ENCODE measurements around the gene HOOK1. TPM values are rescaled to one million over a fixed set of nuclear protein-coding genes. Genes with fewer than 3 reads are reported as not detected.

Gene HOOK1
- total and polyA plus RNA-seq, 2 of the 13 experiments (the other 11 are each of a cell fraction or from before 2014, with no cell fraction given) = 11.3 to 24.2 TPM

DNA sequence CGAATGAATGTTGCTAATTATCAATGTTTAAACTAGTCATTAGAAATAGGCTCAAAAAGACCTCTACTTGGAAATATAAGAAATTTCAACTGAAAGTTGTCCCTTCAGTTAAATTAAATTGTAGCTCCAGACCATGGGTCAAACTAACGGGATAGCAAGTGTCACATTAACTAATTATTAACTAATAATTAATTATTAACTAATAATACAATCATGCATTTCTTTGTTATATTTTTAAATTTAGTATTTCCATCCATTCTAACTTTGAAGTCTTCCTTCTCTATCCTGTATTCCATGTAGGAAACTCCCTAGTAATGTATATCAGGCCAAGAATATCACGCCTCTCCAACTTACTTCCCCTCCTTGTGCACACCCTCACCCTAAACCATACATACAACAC is 43.4 kb upstream of the HOOK1 start (continued):
- TF ChIP-seq, protein P1, sequence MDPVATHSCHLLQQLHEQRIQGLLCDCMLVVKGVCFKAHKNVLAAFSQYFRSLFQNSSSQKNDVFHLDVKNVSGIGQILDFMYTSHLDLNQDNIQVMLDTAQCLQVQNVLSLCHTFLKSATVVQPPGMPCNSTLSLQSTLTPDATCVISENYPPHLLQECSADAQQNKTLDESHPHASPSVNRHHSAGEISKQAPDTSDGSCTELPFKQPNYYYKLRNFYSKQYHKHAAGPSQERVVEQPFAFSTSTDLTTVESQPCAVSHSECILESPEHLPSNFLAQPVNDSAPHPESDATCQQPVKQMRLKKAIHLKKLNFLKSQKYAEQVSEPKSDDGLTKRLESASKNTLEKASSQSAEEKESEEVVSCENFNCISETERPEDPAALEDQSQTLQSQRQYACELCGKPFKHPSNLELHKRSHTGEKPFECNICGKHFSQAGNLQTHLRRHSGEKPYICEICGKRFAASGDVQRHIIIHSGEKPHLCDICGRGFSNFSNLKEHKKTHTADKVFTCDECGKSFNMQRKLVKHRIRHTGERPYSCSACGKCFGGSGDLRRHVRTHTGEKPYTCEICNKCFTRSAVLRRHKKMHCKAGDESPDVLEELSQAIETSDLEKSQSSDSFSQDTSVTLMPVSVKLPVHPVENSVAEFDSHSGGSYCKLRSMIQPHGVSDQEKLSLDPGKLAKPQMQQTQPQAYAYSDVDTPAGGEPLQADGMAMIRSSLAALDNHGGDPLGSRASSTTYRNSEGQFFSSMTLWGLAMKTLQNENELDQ (CRISPR knock-in tag; IDR thresholded peaks at IDR 0.05; ENCODE audit: borderline replicate concordance) = no peak
- TF ChIP-seq ZNF674 (CRISPR knock-in tag; IDR thresholded peaks at IDR 0.05; ENCODE audit: low read depth) (no peak), CCDC6 (CRISPR knock-in tag; IDR thresholded peaks at IDR 0.05) (no peak), HMG20B (CRISPR knock-in tag; conservative IDR thresholded peaks at IDR 0.05) (no peak), ZNF878 (CRISPR knock-in tag; IDR thresholded peaks at IDR 0.05) (no peak)

DNA sequence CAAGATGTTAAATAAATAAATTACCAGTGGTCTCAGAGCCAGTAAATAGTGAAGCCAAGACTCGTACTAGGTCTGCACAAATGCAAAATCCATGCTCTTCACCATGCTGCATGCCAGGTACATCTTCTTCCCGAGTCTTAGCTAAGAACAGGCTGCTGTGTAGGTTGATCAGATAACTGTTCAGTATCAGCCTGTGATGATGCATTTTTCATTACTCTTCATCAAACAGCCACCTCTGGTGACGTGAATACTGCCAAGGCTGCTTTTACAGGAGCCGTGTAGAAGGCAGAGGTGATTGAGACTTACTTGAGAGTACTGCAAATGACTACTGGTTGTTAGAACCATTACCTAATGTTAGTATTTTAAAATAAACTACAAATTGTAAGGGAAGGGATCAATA is 39.3 kb upstream of the HOOK1 start:
- no peak overlapping the region for H3K9ac ChIP-seq (ENCODE audit: insufficient read depth, low read depth, low read length)
- ChIA-PET CTCF (ENCODE audit: low intra/inter-chr PET ratio, low total read pairs) (no interaction called here), POLR2A (no interaction called here)
- H3K27me3 ChIP-seq (ENCODE audit: control insufficient read depth in 1 of 2, insufficient read depth in 2 of 2, low read length in 2 of 2) = no peaks in the 10 kb centered on the region
- H3K36me3 ChIP-seq (replicated peaks in 1 of 2; ENCODE audit: control insufficient read depth in 1 of 2, insufficient read depth in 2 of 2, low read length in 2 of 2) = no peaks in the 10 kb centered on the region
- FAIRE-seq (no peak), ATAC-seq (no peak), DNase-seq (ENCODE audit: low spot score) (no peak)
- H3K4me3 ChIP-seq (replicated peaks in 1 of 3; ENCODE audit: insufficient read depth in 1 of 3, low read depth in 2 of 3, low read length in 3 of 3) = no peak overlapping the region
- no peak overlapping the region for H3K4me2 ChIP-seq (ENCODE audit: low read depth, low read length)
- no peaks in the 10 kb centered on the region for H4K20me1 ChIP-seq (ENCODE audit: insufficient read depth, low read length)
- H3K4me1 ChIP-seq (ENCODE audit: insufficient read depth, low read length) = no peaks in the 10 kb centered on the region
- H3K9me3 ChIP-seq (ENCODE audit: low read length) = no peaks in the 10 kb centered on the region
- H2AFZ ChIP-seq (ENCODE audit: low read length) = no peak overlapping the region
- no TSS peak for BruUV-seq (replicated peaks)
- in situ Hi-C loops (cut with HindIII; ENCODE audit: extremely low pct_ligation_motif_present, low pct_unique_long_range_greater_than_20kb) (no loop called here), intact Hi-C loops (cut with micrococcal nuclease; ENCODE audit: unreplicated experiment) (no loop called here)
- 43% methylated on average over 4 of the region's 4 CpGs for WGBS (ENCODE audit: low lambda C conversion rate)
- H3K79me2 ChIP-seq (ENCODE audit: insufficient read depth, low read length) = no peaks in the 10 kb centered on the region
- no peak overlapping the region for H3K27ac ChIP-seq (ENCODE audit: extremely low read length, insufficient read depth, low read length)
- no peak for TF ChIP-seq HNRNPK (IDR thresholded peaks at IDR 0.05; ENCODE audit: low read depth, low read length, poor library complexity, severe bottlenecking)
- no peak for TF ChIP-seq ZNF256 (CRISPR knock-in tag; conservative IDR thresholded peaks at IDR 0.05)
- TF ChIP-seq, protein P2, sequence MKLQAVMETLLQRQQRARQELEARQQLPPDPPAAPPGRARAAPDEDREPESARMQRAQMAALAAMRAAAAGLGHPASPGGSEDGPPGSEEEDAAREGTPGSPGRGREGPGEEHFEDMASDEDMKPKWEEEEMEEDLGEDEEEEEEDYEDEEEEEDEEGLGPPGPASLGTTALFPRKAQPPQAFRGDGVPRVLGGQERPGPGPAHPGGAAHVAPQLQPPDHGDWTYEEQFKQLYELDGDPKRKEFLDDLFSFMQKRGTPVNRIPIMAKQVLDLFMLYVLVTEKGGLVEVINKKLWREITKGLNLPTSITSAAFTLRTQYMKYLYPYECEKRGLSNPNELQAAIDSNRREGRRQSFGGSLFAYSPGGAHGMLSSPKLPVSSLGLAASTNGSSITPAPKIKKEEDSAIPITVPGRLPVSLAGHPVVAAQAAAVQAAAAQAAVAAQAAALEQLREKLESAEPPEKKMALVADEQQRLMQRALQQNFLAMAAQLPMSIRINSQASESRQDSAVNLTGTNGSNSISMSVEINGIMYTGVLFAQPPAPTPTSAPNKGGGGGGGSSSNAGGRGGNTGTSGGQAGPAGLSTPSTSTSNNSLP (IDR thresholded peaks at IDR 0.05; ENCODE audit: low read depth, low read length) = no peak
- no peak for TF ChIP-seq IRF2 (CRISPR knock-in tag; IDR thresholded peaks at IDR 0.05)
- TF ChIP-seq ZNF235 (CRISPR knock-in tag; IDR thresholded peaks at IDR 0.05; ENCODE audit: borderline replicate concordance) = no peak
- TF ChIP-seq, protein P3, sequence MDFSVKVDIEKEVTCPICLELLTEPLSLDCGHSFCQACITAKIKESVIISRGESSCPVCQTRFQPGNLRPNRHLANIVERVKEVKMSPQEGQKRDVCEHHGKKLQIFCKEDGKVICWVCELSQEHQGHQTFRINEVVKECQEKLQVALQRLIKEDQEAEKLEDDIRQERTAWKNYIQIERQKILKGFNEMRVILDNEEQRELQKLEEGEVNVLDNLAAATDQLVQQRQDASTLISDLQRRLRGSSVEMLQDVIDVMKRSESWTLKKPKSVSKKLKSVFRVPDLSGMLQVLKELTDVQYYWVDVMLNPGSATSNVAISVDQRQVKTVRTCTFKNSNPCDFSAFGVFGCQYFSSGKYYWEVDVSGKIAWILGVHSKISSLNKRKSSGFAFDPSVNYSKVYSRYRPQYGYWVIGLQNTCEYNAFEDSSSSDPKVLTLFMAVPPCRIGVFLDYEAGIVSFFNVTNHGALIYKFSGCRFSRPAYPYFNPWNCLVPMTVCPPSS (IDR thresholded peaks at IDR 0.05) = no peak
- no peak for TF ChIP-seq TOPORS (CRISPR knock-in tag; IDR thresholded peaks at IDR 0.05)
- TF ChIP-seq, protein P4, sequence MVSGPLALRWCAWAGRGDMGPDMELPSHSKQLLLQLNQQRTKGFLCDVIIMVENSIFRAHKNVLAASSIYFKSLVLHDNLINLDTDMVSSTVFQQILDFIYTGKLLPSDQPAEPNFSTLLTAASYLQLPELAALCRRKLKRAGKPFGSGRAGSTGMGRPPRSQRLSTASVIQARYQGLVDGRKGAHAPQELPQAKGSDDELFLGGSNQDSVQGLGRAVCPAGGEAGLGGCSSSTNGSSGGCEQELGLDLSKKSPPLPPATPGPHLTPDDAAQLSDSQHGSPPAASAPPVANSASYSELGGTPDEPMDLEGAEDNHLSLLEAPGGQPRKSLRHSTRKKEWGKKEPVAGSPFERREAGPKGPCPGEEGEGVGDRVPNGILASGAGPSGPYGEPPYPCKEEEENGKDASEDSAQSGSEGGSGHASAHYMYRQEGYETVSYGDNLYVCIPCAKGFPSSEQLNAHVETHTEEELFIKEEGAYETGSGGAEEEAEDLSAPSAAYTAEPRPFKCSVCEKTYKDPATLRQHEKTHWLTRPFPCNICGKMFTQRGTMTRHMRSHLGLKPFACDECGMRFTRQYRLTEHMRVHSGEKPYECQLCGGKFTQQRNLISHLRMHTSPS (CRISPR knock-in tag; IDR thresholded peaks at IDR 0.05; ENCODE audit: low read depth) = no peak
- TF ChIP-seq, protein P5, sequence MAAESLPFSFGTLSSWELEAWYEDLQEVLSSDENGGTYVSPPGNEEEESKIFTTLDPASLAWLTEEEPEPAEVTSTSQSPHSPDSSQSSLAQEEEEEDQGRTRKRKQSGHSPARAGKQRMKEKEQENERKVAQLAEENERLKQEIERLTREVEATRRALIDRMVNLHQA (CRISPR knock-in tag; IDR thresholded peaks at IDR 0.05) = no peak
- TF ChIP-seq FOSL1 (CRISPR knock-in tag; IDR thresholded peaks at IDR 0.05; ENCODE audit: borderline replicate concordance) = no peak
- no peak for TF ChIP-seq THYN1 (CRISPR knock-in tag; IDR thresholded peaks at IDR 0.05; ENCODE audit: borderline replicate concordance, low read depth)
- TF ChIP-seq NAIF1 (CRISPR knock-in tag; IDR thresholded peaks at IDR 0.05; ENCODE audit: borderline replicate concordance) = no peak

Measured in HepG2 (cell line).